DMS 273 (cell line): ENCODE measurements around the gene GREB1.
A peak's percentile ranks its signal among the peaks of the same experiment; 100 is the strongest.
"Not testable (repeated sequence)": the region's sequence is repeated elsewhere in the genome, so short reads cannot be mapped to it uniquely, and the experiment has no call there.

Experiments
- DNase-seq: peaks from one replicate; lab custom pipeline; 2025; ENCODE audit not compliant: unreplicated experiment; lab: John Stamatoyannopoulos, UW

Gene GREB1

DNA sequence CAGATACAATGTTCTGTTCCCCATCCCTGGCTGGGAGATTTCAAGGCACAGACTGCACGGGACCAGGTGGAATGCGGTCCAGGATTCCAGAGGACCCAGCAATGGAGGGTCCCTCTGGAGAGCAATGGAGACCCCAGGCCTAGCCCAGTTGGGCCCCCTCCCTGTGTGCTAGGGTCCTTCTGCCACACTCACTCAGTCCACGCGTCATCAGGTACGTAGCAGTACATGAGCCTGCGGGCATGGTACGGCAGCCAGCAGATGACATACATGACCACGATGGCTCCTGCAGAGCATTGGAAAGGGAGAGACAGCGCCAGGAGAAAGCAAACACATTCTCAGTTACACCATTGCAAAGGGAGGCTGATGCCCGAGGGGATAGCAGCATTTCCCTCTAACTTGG is 126.0 kb downstream of the GREB1 start:
- DNase-seq = no peak

GRCh38 chr2:11660396-11660795 is 126.6 kb downstream of the GREB1 start:
- not testable (repeated sequence) for DNase-seq

DNA sequence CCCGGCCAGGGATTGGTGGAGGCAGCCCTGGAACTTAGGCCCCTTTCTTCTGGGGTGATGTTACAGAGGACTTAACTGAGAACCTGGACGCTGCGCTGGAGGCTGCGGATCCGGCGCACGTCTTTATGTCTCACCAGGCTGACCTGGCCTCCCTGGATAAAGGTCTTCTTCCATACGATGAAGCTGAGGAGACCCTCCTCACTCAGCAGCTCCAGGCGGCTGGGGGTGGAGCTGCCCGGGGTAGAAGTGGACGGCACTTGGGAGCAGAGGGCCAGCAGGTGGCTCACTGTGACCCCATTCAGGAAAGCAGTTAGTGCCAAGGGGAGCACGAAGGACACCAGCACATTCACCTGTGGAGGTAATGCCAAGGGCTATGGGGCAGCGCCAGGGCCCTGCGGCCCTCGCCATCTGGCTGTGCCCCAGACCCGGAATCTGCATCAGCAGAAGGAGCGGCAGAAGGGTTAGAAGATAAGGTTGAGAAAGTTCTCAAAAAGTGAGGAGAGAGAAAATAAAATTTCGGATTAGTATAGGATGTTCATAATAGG is 128.1 kb downstream of the GREB1 start:
- DNase-seq = no peak

DNA sequence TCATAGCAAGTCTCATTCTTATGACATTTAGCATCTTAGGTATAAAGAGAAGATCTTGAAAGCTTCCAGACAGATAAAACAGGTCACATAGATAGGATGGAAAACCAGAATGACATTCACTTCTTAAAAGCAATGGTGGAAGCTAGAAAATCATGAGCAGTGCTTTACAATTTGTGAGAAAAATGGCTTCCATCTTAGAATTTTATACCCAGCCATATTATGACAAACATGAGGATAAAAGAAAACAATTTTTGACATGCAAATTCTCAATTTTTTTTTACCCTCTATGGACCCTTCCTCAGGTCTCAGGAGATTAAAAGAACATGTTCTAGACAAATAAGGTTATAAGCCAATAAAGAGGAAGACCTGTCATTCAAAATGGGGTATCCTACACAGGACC is 129.0 kb downstream of the GREB1 start:
- DNase-seq = no peak

GRCh38 chr2:11663427-11663826 is 129.6 kb downstream of the GREB1 start:
- no peak for DNase-seq

DNA sequence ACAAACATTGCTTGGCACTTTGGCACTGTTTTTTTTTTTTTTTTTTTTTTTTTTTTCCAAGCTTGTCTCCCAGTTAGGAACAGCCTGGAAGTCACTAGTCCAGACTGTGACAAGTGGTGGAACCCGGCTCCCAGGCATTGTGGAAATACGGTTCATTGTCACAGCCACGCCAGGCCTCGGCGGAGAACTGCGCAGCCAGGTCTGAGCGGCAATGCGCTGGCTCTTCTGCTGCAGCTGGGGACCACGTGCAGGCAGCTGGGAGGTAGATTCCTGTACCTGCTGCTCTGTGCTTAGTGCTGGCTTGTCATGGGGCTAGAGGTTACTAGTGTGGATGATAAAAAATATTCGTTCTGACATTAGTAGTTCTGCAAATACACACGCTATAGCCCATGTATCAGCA is 131.2 kb downstream of the GREB1 start:
- DNase-seq = no peak

DNA sequence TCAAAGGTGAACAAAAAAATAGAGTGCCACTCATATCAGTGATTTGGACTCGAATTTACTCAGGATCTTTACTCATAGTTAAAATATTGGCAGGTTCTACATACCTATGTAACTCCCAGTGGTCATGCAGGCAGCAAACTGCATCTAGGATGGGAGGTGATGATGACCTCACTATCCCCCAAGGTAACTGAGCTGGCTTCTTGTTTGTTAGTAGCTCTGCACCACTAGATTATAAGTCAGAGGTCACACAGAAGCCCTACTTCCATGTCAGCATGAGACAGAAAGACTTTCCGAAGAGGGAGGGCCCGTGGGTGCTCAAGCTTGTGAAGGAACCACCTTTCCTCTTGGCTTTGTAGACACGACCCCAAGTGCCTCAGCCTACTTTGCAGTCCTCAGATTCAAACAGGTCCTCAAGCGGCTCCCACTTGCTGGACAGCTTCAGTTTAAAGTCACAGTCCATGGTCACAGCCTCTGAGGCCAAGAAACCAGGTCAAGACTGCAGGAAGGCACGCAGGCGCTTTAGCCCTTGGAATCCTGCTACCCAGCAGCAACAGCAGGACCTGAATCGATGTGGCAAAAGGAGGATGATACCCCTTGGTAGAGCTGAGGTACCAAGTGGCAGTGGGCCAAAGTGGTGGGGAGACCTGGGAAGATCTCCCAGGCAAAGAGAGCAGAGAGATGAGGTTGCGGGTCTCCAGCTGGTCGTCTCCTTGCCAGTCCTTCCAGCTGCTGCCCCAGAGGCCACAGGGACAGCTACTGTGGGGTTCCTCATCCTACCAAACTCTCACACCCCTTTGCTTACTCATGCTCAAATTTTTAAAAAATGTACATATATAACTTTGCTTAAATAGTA is 131.9 kb downstream of the GREB1 start:
- DNase-seq = no peak

DNA sequence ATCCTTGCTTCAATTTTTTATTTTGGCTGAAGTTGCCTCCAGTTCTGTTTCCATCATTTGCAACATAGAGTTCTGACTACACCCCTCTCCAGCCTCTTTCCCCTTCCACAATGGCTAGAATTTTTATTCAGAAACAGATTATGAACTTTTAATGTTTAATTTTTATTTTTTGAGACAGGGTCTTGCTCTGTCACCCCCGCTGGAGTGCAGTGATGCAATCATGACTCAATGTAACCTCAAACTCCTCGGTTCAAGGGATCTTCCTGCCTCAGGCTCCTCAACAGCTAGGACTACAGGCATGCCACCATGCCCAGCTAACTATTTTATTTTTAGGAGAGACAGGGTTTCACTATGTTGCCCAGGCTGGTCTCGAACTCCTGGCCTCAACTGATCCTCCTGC is 133.3 kb downstream of the GREB1 start:
- DNase-seq = no peak

DNA sequence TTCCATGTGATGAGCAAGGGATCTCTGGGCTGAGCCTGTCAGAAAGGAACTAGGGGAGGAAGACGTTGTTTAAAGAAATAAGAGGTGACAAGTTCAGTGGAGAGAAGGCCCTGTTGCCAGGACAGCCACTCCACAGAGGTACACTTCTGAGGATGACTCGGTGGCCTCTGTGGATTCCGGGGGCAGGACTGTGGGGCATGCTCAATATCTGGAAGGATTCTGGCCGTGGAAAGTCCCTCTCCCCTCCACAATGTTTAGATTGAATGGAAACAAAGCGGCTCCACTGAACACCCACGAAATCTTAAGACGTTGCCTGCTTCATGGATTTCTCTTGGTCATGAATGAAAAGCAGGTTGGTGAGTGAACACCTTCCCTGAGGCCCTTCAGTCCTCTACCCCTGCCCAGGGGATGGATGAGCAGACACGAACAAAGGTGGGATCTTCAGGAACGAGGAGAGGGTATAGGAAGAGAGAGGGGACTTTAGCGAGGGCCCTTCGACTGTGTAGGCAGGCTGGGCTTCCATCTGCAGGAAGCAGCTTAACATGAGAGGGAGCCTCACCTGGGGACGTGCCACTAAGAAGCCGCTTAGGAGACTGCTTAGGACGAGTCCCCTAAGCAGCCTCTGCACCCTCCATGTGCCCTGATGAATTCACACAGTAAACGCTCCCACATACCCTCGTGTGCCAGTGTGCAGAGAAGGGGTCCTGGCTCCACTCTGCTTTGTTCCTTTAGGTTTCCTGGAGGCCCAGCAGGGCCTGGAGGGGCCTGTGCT is 134.2 kb downstream of the GREB1 start:
- DNase-seq = no peak

GRCh38 chr2:11669454-11670291 is 135.8 kb downstream of the GREB1 start, which contains the start of gene NTSR2:
NTSR2 (minus strand) TSS chr2:11670195; CDS start chr2:11670129, 66 bp downstream.
- DNase-seq = no peak

DNA sequence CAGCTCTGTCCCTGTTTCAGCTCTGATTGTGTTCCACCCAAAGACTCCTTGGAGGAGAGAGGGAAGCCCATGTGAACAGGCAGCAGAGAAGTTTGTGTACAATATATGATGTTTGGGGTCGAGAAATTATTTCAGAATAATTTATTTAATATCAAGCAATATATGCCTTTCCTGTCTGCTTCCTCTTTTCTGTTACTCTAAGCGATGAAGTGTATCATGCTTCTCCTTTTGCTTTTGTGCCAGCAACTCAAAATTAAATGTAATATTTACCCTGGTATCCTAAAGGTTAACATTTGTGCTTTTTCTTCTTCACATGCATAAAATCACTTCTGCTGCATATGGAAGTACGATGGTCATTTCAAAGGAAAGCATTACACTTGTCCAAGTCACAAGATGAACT is 138.6 kb downstream of the GREB1 start:
- no peak for DNase-seq

DNA sequence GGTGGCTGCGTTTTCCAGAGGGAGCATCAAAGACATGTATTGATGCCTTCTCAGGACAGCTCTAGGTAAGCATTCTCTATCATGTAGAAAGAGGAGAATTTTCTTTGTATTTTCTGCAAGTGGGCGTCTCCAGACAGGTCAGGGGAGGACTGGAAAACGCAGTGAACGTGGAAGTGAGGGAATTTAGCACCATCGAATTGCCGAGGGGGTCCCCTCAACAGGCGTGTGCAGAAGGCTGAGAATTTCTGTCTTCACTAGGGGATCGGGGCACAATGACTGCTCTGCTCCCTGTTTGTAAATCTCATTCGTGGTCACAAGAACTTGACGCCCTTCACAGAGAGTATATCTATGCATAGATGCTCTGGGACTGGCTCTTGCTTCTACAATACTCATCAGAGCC is 141.1 kb downstream of the GREB1 start:
- no peak for DNase-seq

DNA sequence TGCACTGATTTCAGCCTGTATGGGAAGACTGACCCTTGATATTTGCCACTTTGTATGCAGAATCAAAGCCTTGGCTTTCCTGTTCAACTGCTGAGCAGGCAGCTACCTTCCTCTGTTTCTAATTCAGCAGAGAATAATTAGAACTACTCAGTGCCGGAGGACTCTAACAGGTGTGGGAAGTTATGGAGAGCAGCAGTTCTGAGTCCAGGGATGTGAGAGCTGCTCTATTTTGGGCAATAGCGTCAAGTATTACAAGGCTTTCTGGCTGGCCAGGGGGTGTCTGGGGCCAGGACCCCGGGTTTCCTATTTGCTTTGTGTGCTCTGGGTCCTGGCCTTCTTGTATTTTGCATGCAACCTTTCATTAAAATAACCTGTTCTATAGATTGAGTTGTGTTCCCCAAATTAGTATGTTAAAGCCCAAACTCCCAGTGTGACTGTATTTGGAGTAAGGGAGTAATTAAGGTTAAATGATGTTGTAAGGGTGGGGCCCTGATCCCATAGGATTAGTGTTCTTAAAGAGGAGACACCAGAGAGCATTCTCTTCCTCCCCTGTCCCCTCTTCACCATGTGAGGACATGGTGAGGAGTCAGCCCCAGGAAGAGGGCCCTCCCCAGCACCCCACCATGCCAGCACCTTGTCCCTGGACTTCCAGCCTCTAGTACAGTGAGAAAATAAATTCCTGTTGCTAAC is 141.7 kb downstream of the GREB1 start:
- DNase-seq = no peak

DNA sequence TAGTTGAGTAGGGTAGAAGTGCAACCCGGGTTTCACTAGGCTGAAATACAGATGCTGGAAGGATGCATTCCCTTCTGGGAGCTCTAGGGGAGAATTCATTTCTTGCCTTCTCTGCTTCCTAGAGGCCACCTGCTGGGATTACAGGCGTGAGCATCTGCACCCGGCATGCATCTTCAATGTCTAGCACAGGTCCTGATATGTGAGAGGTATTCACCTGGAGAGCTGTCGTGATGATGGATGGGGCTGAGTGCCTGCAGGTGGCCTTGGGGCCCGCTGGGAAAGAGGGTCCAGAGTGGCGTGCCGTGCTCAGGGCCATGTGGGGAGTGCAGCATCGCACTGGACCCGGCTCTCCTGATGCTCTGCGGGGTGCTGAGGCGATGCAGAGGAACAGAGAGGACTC is 142.8 kb downstream of the GREB1 start:
- peak; percentile 22 for DNase-seq

DNA sequence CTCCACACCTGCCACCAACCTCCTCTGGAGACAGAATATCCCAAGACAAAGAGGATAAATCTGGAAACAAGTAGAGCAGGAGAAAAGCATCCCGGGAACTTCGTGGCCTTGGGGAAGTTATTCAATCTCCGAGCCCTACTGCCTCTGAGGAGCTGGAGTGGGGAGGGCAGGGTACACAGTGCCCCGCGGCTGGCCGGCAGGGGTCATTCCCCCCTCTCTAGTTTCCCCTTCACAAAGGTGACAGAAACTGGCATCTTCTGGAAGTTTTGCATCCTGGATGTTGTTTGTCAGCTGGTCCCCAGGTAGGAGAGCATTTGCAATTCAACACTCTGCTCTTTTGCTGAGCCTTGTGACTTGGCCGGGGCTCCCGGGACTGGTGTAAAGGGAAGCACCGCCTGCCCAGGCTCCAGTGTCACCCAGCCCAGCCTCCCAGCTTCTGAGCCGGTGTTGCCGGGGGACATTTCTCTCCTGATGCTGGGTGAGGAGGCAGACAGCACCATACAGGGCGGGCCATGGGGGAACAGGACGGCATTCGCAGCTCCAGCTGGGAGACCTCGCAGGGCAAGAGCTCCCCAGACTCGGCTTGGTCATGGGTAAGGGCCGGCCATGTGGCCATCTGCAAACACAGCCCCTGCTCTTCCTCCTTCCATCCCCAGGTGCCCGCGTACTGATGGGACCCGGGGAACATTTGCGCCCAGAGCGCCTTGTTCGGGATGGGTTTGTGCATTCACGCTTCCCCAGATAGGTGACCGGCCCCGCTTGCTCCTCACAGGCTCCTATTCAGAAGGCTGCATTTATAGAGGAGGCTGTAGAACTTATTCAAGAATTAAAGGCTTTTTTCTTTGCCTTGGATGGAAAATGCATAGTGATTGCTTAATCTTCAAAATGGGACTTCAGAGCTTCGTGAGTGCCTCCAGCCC is 143.6 kb downstream of the GREB1 start:
- DNase-seq = no peak

DNA sequence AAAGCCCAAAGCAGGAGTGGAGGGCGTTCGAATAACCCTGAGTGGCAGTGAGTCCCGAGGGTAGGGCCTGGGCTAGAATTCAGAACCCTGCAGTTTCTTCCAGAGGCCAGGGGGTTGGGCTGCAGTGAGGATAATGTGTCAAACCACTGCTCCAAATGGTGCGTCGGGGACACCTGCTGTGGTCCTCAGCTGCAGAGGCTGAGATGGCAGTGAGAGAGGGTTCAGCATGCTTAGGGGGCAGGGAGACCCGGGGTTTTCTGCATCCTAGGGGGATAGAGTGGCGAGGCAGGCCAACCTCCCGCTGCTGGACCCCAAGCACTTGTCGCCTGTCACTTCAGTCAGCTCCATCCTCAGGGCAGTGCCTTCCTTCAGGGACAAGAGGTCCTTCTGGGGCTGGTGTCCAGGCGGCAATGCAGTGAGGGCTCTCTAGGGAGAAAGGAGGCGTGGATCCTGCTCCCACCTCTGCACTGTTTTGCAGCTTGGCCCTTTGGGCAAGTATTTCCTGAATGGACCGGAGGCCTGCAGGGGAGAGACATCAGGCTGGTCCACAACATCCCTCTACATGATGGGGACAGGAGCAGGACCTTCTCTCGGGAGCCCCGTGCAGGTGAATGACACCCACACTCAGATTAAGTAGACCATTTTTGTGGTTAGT is 144.6 kb downstream of the GREB1 start:
- DNase-seq = no peak

DNA sequence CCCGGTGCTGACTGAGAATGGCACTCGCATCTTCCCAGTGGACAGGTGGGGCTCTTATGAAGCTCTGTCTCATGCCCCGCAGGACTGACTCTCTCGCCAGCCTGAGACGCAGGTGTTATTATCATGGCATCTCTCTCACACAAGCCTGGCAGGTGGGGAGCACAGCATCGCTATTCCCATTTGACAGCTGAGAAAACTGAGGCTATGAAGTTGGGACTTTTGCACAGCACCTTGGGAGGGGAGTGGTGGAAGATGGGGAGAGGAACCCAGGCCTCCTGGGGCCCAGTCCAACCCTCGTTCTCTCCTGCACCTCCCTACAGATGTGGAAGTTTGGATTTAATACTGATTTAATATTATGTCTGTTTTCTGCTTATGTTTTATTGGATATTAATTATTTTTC is 145.2 kb downstream of the GREB1 start:
- no peak for DNase-seq

DNA sequence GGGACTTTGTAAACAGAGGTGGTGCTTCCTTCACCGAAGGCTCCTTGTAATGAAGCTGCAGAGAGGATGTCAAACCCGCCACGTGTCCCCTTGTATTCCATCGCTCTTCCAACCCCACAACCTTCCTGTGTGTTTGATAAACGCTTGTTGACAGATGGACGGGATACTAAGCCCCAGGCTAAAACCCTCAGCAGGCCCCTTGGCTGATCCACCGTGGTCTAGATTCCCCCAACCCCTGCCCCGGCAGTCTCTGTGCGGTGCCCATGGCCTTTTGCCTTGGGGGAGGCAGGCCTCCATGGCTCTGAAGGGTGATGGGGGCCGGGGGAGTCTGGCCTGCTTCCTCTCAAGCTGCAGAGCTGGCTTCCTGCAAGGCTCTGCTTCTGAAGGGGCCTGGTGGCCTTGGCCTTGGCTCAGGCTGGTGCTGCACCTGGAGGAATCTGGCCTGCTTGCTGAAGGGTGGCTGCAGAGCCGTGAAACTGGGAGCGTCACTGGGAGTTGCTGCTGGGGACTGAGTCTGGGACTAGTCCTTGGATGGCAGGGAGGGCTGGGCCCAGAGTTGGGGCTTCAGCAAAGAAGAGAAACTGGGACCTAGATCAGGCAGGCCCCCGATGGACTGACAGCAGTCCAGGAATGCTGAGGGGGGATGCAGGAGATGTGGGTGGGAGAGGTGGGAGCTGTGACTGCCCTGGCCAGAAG is 145.8 kb downstream of the GREB1 start:
- DNase-seq = no peak
